Measurements from ENCODE around the gene FIGLA.

The FIGLA gene

DNA sequence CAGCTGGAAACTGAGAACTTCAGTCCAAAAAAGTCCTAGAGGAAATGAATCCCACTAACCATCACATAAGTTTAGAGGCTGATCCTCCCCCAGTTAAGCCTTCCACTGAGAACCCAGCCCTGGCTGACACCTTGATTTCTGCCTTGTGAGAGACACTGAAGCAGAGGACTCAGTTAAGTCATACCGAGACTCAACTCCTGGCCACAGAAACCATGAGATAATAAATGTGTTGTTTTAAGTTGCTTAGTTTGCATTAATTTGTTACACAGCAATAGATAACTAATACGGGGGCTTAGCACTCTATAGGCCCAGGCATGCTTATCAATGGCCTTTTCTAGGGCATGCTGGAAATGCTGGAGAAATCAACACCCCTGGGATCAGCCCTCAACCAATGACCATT, 19.0 kb downstream of the FIGLA start:
- DNase-seq: no peak

DNA sequence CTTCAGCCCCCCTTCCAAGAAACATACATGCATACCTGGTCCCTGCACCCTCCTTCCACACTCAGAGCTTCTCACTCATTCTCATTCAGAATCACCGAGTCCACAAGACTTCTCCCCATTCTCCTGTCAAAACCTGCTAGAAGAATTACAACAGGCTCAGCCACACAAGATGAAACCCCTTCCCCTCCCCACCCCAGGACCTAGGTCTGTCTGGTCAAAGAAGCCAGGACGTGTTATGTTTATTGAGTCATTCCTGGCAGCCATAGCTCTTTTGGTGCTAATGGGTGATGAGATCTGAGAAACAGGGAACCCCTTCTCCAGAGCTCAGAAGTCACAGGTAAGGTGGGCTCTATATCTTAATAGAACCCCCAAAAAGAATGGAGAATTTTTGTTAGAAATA, 21.0 kb downstream of the FIGLA start:
- no peak for DNase-seq

DNA sequence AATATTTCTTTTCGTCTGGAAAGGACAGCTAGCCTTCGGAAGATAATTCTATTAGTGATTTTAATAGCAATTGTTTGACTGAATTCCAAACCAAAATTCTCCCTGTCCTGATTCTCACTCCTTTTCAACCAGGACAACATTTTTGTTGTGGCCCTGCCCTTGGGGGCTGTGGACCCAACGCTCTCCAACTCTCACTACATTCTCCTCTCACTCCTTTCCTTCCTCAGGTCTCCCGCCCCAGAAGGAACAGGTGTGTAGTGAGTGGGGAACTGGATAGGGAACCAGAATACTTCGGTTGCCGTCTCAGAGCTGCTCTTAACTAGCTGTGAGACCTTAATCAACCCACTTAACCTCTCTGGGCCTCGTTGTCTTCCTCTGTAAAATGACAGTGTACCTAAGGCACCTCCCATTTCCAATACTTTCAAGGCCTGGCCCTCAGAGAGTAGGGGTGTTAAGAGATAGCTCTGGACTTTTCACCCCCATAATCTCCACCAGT, 21.8 kb downstream of the FIGLA start:
- DNase-seq: no peak

DNA sequence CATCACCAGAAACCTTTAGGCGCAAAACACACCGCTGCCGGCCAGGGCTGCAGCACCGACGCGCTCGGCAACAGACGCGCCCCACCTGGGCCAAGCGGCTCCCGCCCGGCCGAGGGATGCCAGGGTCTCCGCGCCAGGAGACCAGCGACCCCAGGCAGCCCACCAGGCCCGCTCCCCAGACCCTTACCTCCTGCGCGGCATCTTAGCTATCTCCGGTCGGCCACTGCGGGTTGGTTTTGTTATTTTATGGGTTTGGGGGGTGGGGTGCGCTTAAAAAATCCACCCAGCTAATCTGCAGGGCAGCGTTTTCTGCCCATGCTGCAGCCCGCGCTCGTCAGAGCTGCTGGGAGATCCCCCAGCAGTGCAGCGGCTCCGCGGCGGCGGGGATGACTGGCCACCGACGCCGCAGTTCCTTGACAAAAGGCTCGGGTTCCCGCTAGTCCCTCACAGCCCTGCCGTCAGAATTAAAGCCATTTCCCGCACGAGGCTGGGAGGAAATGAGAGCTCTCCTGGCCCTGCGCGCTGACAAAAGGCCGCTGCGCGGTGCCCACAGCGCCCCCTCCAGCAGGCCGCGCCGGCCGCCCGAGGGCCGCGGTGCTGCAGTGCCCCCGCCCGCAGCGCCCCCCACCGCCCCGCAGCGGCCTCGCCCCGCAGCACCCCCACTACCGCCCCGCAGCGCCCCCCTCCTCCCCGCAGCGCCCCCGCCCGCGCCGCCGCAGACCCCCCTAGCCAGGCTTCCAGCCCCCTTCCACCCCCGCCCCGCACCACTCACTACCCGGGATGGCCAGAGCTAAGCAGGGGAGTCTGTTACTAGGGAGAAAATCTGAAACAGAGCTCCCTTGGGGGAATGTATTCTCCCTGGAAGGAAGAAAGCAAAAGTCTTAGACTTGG, 22.5 kb downstream of the FIGLA start, which contains the start of gene ADD2:
Gene ADD2 (minus strand): TSS at position 502 of the 891 bp plus-strand sequence. CDS start 61,792 bp downstream, outside the sequence.
- DNase-seq: no peak

DNA sequence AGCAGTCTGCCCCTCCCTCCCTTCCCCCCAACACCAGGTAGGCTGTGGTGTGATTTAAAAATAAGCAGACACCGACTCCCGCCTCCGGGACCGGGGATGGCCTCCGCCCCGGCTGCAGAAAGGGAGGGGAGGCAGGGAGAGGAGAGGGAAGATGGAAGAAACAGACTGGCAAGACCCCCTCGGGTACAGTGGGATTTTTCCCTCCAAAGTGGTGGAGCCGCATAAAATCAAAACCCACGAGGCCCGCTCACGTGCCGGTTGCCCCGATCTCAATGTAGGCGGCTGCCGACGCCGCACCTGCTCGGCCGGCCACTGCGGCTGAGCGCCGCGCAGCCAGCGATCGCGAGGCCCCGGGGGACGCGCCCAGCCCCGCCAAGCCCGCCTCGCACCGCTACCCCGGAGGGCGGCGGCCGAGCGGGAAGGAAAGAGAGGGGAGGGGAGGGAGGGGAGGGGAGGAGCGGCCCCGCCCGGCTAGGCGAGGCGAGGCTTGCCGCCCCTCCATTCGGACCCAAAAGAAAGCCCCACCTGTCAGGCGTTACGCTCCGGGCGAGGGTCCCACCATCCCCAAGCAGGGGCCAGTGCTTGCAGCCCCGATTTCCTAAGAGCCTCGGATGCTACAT, 23.3 kb downstream of the FIGLA start:
- no peak for DNase-seq

DNA sequence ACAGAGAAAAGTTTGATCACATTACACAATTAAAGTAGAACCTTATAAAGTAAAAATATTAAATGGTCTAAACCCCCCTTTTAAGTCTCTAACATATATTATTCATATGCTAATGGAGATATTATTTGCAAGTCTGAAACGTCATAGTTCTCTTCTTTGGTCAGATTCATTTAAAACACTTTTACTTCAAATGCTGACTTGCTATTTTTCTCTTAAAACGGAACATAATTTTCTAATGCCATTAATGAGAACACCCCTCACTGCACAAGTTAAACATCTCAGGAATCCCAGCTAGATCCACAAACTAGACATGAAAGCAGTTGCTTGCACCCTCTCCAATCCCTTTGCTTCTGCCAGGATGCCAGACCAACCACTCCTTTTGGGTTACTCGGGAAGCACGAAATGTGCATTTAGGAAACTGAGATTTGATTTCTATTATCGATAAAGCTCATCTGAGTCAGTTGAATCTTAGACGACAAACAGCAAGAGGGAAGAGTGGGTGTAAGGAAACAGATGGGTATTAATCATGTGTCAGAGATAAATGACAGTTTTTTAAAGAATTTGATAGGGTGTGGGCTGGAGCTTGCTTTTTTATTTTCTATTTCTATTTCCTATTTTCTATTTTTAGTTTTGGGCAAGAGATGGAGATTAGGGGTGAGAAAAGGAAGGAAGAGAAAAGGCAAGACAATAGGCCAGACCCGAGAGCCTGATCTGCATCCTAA, 23.9 kb downstream of the FIGLA start:
- DNase-seq: no peak

DNA sequence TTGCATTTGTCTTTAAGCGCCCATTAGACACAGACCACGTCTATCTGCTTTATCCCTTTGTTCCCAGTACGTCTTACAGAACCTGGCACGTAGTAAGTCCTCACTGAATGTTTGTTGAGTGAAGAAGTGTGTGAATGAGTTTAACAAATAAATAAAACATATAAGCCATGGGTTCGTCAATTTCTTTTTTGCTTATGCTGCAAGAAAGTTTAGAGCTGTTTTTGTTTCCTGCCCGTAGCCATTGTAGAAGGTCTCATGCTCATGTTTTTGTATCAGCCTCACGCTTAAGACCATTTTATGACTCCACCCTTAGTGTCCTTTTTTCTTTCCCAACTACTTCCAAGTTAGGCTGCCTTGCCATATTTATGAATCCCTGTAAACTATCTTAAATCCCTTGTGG, 24.9 kb downstream of the FIGLA start:
- no peak for DNase-seq

DNA sequence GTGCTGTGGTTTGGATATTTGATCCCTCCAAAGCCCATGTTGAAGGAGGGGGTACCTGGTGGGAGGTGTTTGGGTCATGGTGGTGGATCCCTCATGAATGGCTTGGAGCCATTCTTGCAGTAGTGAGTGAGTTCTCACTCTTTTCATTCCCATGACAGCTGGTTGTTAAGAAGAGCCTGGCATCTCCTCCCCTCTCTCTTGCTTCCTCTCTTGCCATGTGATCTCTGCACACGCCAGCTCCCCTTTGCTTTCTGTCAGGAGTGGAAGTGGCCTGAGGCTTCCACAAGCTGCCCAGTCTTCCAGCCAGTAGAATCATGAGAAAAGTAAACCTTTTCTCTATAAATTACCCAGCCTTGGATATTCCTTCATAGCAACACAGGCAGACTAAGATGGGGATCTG, 31.0 kb downstream of the FIGLA start:
- no peak for DNase-seq

DNA sequence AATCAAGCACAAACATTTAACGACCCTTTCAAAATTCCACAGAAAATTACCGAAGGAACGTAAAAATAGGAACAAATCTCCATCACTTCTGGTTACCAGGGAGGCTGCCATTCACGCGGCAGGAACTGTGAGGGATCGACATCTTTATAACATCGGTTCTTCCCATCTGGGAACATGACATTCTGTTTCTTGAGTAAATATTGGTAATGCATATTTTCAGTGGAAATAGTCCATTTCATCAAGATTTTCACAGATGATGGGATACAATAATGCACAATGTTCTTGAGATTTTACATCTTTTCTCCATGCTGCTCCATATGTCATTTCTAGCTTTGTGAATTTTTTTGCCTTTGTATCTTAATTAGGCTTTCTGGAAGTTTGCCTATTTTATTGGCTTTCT, 32.5 kb downstream of the FIGLA start:
- DNase-seq: no peak

DNA sequence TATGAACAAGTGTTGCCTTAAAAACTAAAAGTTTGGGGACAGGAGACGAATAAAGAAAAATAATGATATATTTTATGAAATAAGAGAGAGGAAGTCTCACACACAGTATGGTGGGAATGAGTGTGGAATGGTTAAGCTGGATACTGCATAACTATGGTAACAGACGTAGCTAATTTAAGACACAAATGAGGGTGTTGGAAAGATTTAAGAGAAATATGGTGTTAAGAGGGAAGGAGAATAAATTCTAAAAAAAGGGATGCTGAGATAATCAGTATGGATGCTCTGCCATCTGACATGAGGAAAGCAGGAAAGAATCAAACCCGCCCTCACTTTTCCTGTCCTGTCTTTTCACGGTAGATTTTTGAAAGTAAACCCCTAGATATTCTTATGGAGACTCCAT, 33.1 kb downstream of the FIGLA start:
- no peak for DNase-seq

DNA sequence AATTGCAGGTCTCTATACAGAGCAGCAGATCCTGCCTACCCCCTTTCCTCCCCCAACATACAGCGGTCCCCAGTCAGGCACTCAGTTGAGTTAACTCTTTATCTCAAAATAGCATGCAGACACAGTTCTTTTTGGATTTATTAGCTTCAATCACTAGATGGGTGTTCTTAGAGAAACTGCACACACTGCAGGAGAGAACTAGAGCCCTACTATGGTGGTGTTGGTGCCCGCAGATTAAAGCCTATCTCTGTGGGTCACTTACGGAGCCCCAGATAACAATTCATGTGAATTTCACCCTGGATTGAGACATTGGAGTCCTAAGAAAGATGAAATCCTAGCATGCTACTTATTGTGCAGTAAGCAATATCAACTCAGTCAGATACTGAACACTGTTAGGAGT, 34.3 kb downstream of the FIGLA start:
- no peak for DNase-seq

DNA sequence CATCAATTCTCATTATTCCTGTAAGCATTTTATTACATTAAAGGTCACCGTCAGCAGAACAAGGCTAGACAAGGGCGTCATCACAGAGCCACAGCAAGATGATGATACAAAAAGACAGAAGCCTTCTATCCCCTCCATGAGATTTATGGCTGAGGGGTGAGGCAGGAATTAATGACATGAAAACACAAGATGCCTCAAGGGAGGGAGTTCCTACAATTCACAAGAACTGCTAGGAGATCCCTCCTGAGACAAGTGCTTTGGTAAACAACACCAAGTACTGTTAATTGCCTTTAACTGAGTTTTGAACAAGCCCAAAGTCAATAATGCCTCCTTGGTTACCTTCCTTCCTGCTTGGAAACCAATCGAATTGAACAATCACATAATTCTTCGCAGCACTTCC, 36.5 kb downstream of the FIGLA start:
- no peak for DNase-seq

DNA sequence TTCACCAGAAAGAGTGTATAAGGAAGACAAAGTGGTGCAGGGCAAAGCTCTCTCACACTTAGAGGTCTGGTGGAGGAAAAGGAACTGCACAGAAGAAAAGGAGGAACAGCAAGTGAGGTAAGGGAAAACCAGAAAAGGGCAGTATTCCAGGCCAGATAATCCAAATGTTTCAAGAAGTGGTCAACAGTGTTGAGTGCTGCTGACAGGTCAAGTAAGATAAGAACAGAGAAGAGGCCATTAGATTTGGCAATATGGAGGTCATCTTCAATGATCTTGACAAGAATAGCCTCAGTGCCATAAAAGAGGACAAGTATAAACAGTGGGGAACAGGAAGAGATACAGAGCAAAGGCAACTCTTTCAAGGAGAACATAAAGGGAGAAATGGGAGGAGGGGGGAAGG, 37.4 kb downstream of the FIGLA start:
- DNase-seq: no peak

DNA sequence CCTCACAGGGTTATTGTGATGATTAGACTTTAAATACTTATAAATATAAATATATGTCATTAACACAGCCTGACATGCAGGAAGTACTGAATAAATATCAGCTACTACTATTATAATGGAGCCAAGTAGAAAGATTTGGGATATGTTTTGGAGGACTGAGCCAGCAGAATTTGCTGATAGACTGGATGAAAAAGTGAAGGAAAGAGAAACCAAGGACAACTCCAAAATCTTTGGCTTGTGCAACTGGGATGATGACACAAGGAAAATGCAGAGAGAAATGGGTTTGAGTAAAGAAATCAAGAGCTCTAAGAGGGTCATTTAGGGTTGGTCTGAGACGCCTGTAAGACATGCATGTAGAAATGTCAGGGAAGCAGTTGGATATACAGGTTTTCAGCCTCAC, 38.0 kb downstream of the FIGLA start:
- DNase-seq: no peak

DNA sequence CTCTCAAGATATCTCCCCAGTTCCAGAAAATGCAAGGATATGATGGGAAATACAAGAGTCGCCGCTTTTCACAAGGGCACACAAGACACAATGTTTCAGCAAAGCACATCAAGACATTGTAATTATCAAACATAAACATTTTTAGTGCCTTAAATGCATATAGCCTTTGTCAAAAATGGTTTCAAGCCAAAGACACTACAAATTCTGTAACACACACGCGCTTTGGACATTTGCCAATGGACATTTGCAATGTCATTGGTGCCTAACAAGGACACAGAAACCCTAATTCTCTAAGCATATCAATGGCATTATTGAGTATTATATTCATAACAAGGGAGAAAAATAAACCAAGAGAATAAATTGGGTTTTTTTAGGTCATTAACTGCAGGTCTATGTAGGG, 38.6 kb downstream of the FIGLA start:
- no peak for DNase-seq

DNA sequence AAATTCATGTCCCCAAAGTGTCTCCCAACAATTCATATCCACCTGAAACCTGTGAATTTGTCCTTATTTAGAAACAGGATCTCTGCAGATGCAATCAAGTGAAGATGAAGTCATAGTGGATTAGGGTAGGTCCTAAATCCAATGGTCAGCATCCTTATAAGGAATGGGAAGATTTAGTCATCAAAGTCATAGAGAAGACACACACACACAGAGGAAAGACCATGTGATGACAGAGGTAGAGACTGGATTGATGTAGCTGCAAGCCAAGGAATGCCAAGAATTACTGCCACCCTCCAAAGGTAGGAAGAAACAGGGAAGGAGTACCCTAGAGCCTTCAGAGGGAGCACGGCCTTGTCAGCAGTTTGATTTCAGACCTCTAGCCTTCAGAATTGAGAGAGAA, 40.1 kb downstream of the FIGLA start:
- DNase-seq: no peak

DNA sequence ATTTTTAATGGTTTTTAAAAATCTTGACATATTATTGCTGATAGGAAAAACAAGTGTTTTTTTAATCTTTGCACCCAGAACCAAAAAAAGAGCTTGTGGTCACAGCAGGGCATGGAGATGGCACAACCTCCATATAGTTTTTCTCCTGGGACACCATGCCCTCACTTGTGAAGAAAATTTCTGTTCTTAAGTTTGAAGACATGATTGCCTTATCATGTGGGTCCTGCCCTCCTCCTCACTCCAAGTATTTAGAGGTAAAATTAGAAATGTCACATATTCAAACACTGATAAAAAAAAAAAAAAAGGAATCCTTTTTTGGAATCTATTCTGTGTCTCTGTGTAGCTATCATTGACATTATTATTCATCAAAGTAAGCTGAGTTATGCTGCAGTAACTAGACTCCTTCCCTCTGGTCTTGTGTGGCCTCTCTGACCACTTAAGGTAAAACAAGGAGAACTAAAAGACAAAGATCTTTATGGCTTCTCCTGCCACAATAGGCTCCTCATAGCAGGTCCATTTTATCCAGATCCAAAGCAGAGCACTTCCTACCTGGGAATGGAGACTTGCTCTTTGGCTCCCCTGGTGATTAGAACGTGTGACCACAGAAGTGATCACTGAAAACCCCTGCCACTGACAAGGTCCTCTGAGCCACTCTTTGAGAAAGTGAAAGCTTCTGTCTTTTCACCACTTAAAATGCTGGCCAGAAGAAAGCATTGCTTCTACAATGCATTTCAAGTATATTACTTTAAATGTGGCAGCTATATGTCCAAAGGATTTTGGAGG, 42.2 kb downstream of the FIGLA start:
- DNase-seq: no peak

DNA sequence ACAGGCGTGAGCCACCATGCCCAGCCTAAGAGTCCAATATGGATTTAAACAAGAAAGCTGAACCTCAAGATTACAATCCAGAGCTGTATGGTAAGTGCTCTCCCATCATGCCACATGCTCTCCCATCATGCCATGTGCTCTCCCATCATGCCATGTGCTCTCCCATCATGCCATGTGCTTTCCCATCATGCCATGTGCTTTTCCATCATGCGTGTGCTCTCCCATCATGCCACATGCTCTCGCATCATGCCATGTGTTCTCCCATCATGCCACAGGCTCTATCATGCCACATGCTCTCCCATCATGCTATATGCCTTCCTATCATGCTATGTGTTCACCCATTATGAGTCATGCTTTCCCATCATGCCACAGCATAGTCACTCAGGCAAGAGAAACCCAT, 43.2 kb downstream of the FIGLA start:
- DNase-seq: no peak

DNA sequence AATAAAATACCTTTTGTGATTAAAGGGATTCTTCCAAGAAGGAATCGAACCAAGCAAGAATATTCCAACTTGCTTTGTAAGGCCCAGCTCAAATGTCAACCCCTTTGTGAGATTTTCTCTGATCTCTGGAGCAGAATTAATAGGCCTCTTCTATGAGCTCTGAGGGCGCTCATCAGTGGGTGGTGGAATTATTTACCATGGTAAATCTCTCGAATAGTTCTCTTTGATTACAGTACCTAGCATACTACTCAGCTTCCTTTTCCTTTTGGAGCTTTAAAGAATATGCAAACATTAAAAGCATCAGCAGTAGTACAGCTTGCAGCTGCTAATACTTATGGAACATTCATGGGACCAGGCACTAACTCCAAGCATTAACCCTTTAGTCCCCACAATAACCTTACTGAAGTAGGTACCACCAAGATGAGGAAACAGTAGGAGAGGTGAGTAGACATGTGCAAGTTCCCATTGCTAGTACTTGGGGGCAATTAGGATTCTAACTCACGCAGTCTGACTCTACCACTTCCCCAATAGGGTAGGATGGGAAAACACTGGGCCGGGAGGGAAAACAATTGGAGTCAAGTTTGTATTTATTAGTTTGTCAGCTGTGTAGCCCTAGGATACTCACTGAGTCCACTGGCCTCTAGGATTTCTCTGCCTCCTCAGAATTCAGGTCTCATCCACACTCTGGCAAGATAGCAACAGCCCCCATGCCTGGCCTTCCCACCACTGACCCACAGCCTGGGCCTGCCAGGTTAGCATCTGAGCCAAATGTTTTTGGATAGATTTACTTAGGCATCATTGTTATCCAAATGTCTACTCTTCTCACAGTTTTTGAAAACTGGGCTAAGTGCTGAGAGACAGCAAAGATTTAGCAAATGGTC, 44.1 kb downstream of the FIGLA start:
- DNase-seq: no peak

DNA sequence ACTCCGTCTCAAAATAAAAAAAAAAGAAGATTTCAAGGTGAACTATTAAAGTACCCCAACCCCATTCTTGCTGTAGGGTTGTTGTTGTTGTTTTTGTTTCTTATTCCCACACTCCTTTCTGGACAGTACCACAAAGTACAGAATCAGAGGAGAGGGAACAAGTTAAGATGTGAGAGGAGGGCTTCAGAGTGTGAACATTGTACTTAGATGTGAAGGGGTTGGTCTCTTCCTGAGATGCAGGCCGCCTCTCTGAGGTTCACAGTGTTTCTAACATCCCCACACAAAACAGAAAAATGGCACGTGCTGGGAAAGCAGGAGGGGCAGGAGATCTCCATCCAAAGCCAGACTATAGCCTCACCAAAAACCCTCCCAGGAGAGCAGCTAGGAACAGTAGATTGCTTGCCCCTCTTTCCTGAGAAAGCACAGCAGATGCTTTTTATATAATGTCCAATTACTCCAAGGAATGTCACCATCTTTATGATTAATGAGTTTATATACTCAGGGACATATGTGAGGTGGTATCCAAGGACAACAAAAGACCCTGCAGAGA, 45.1 kb downstream of the FIGLA start:
- no peak for DNase-seq

DNA sequence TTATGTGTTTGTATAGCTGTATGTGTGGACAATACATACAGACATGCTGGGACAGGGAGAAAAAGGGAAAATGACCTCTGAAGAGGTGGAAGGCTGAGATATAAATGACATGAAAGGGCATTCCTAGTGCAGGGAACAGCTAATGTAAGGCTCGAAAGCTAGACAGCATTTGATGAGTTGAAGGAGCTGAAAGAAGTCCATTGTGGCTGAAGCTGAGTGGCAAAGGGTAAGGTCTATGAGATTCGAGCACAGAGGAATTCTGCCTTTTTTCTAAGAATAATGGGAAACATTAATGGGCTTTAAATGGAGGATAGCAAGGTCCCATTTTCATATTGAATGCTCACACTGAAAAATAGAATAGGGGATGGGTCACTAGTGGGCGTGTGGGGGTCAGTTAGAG, 46.0 kb downstream of the FIGLA start:
- no peak for DNase-seq

Measured in activated gamma-delta T cell (primary cell).